ENCODE results near the gene MPHOSPH10. TPM values are rescaled to one million over a fixed set of nuclear protein-coding genes. Genes with fewer than 3 reads are reported as not detected.
A peak's percentile ranks its signal among the peaks of the same experiment; 100 is the strongest.
"Not testable (repeated sequence)": the region's sequence is repeated elsewhere in the genome, so short reads cannot be mapped to it uniquely, and the experiment has no call there.

The MPHOSPH10 gene
- total RNA-seq, 2 experiments from 2014 or later, result 41.7 to 47.0 TPM

DNA sequence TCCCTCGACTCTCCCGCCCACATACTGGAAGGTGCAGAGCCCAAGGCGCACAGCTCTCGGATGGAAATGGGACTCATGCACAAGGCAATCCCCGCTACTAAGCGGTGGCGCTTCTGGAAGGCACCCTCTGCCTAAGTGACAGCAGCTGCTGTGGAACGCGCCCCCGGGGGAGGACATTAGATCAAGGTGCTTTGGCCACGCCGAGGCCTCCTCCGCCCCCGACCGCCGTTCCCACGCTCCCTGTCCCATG is 607 bp upstream of the MPHOSPH10 start:
- Mint-ChIP-seq H3K4me1 (ENCODE audit: low read depth) (peaks cover 14% of the 10 kb centered on the region), H3K27me3 (no peaks in the 10 kb centered on the region), H3K27ac (no peak overlapping the region), H3K4me3 (no peak overlapping the region), H3K9me3 (no peaks in the 10 kb centered on the region), H3K36me3 (ENCODE audit: low read depth) (peaks cover 12% of the 10 kb centered on the region)
- intact Hi-C loops (cut with micrococcal nuclease), result loop anchor here (1.0 kb wide), 1 partner anchor 62 kb away; the partner anchor contains the start of gene NAGK
- ATAC-seq (peak; percentile 44), DNase-seq (no peak)
- TF ChIP-seq, protein P1, sequence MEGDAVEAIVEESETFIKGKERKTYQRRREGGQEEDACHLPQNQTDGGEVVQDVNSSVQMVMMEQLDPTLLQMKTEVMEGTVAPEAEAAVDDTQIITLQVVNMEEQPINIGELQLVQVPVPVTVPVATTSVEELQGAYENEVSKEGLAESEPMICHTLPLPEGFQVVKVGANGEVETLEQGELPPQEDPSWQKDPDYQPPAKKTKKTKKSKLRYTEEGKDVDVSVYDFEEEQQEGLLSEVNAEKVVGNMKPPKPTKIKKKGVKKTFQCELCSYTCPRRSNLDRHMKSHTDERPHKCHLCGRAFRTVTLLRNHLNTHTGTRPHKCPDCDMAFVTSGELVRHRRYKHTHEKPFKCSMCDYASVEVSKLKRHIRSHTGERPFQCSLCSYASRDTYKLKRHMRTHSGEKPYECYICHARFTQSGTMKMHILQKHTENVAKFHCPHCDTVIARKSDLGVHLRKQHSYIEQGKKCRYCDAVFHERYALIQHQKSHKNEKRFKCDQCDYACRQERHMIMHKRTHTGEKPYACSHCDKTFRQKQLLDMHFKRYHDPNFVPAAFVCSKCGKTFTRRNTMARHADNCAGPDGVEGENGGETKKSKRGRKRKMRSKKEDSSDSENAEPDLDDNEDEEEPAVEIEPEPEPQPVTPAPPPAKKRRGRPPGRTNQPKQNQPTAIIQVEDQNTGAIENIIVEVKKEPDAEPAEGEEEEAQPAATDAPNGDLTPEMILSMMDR (IDR thresholded peaks at IDR 0.05), result no peak
- CTCF ChIA-PET, result interaction anchor here (0.8 to 2.5 kb wide), 5 partner anchors 8 to 202 kb away, joined by 3 to 15 read pairs (median 8); partner anchors contain the start of genes NAGK and ZNF638
- POLR2A ChIA-PET, result interaction anchor here (0.7 to 3.3 kb wide), 9 partner anchors 11 to 326 kb away, joined by 3 to 21 read pairs (median 5); partner anchors contain the start of gene NAGK

DNA sequence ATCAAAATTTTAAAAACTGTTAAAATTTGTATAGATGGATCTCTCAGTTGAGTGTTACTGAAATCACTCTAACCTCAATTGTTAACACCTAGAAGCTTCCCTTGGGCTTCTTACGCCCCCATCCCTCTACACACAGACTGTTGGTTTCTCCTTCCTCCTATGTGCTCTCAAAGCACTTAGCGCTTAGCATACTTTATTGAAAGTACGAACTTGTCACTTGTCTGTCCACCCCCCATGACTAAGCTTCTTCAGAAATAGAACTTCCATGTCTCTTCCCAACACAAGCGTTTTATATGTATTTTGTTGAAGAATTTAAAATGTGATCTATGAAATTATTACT is 441 bp downstream of the MPHOSPH10 start:
- no peak for DNase-seq
- H3K4me3 Mint-ChIP-seq, result no peak overlapping the region
- no peak overlapping the region for H3K27ac Mint-ChIP-seq
- CTCF ChIA-PET, result interaction anchor here (0.9 to 2.5 kb wide), 11 partner anchors 9 to 201 kb away, joined by 3 to 15 read pairs (median 5); partner anchors contain the start of genes NAGK and ZNF638
- peaks cover 14% of the 10 kb centered on the region for H3K36me3 Mint-ChIP-seq (ENCODE audit: low read depth)
- H3K4me1 Mint-ChIP-seq (ENCODE audit: low read depth), result peaks cover 12% of the 10 kb centered on the region
- peak; percentile 16 for ATAC-seq
- H3K27me3 Mint-ChIP-seq, result no peaks in the 10 kb centered on the region
- intact Hi-C loops (cut with micrococcal nuclease), result loop anchor here (1.0 kb wide), 1 partner anchor 63 kb away; the partner anchor contains the start of gene NAGK
- no peaks in the 10 kb centered on the region for H3K9me3 Mint-ChIP-seq
- TF ChIP-seq, protein P1 (IDR thresholded peaks at IDR 0.05), result no peak
- POLR2A ChIA-PET, result interaction anchor here (0.5 to 3.3 kb wide), 13 partner anchors 9 to 134 kb away, joined by 3 to 21 read pairs (median 4); partner anchors contain the start of gene NAGK

DNA sequence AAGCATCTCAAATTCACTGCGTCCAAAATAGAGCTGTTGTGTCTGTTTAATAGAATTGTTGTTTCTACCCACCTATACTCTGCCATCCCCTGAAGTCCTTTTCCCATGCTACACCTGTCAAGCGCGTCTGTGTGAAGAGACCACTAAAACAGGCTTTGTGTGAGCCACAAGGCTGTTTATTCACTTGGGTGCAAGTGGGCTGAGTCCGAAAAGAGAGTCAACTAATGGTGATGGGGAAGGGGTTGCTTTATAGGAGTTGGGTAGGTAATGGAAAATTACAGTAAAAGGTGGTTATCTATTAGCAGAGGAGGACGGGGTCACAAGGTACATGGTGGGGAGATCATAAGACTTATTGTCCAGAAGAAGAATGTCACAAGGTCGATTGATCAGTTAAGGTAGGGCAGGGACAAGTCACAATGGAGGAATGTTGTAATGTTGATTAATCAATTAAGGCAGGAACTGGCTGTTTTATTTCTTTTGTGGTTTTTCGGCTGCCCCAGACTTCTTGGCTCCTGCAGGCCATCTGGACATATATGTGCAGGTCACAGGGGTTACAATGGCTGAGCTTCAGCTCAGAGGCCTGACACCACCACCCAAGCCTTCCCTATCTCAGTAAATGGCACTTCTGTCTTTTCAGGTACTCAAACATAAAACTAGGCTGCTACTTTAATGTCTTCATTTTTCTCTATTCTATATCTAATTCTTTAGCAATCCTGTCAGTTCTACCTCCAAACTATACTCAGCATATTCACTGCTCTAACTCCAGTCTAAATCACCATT is 1.1 kb downstream of the MPHOSPH10 start:
- H3K9me3 Mint-ChIP-seq; intact Hi-C loops (cut with micrococcal nuclease); H3K27ac Mint-ChIP-seq; H3K27me3 Mint-ChIP-seq; ATAC-seq; DNase-seq; H3K4me3 Mint-ChIP-seq: not testable (repeated sequence)
- POLR2A ChIA-PET, result interaction anchor here (0.8 to 3.3 kb wide), 6 partner anchors 8 to 82 kb away, joined by 3 to 21 read pairs (median 8); partner anchors contain the start of gene NAGK
- Mint-ChIP-seq H3K4me1 (ENCODE audit: low read depth) (peaks cover 12% of the 10 kb centered on the region), H3K36me3 (ENCODE audit: low read depth) (peaks cover 16% of the 10 kb centered on the region)
- CTCF ChIA-PET, result interaction anchor here (0.9 to 2.5 kb wide), 7 partner anchors 8 to 183 kb away, joined by 3 to 15 read pairs (median 5); partner anchors contain the start of gene NAGK

DNA sequence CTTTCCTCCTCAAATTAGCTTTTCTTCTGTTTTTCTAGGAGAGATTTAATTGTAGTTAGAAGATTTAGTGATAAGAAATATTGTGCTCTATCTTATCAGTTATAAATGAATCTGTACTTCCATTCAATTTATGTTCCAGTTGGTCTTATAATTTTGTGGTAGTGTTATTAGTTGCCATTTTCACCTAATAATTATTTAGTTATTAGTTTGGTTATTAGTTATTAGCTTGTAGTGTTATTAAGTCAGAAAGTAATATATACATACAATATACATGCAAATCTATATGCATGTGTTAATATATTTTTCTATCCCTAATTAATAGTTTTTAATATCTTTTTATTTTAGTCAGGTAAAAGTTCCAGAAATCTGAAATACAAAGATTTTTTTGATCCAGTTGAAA is 3.2 kb downstream of the MPHOSPH10 start:
- no peaks in the 10 kb centered on the region for H3K9me3 Mint-ChIP-seq
- DNase-seq, result no peak
- POLR2A ChIA-PET, result interaction anchor here (0.7 kb wide), 2 partner anchors 51 to 131 kb away, joined by 3 read pairs; no protein-coding TSS in a partner anchor
- no peak overlapping the region for H3K4me3 Mint-ChIP-seq
- peaks cover 27% of the 10 kb centered on the region for H3K36me3 Mint-ChIP-seq (ENCODE audit: low read depth)
- intact Hi-C loops (cut with micrococcal nuclease), result no loop called here
- TF ChIP-seq, protein P1 (IDR thresholded peaks at IDR 0.05), result no peak
- CTCF ChIA-PET, result interaction anchor here (2.2 kb wide), 1 partner anchor 22 kb away, joined by 8 read pairs; no protein-coding TSS in a partner anchor
- no peak overlapping the region for H3K27ac Mint-ChIP-seq
- H3K4me1 Mint-ChIP-seq (ENCODE audit: low read depth), result peaks cover 2% of the 10 kb centered on the region
- H3K27me3 Mint-ChIP-seq, result no peaks in the 10 kb centered on the region
- ATAC-seq, result no peak

DNA sequence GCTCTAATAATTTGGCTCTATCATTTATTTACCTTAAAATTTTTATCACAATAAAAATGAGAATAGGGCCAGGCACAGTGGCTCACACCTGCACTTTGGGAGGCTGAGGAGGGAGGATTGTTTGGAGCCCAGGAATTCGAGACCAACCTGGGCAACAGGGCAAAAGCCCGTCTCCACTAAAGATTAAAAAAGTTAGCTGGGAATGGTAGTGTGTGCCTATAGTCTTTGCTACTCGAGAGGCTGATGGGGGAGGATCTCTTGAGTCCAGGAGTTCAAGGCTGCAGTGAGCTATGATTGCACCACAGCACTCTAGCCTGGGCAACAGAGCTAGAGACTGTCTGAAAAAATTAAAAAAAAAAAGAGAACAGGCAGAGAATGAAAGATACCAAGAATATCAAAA is 5.7 kb downstream of the MPHOSPH10 start:
- Mint-ChIP-seq H3K4me1 (ENCODE audit: low read depth) (no peaks in the 10 kb centered on the region), H3K4me3 (no peak overlapping the region), H3K36me3 (ENCODE audit: low read depth) (peaks cover 31% of the 10 kb centered on the region), H3K27me3 (no peaks in the 10 kb centered on the region), H3K27ac (no peak overlapping the region), H3K9me3 (no peaks in the 10 kb centered on the region)
- ChIA-PET POLR2A (no interaction called here), CTCF (interaction anchor here (1.1 kb wide), 1 partner anchor 21 kb away, joined by 3 read pairs; no protein-coding TSS in a partner anchor)
- ATAC-seq (no peak), DNase-seq (no peak)
- intact Hi-C loops (cut with micrococcal nuclease), result no loop called here
- TF ChIP-seq, protein P1 (IDR thresholded peaks at IDR 0.05), result no peak
